ENCODE data around the gene FAM170B. TPM values are rescaled to one million over a fixed set of nuclear protein-coding genes. Genes with fewer than 3 reads are reported as not detected.
A peak's percentile ranks its signal among the peaks of the same experiment; 100 is the strongest.

Gene FAM170B
- total RNA-seq, 1 experiment from 2014 or later: not detected

DNA sequence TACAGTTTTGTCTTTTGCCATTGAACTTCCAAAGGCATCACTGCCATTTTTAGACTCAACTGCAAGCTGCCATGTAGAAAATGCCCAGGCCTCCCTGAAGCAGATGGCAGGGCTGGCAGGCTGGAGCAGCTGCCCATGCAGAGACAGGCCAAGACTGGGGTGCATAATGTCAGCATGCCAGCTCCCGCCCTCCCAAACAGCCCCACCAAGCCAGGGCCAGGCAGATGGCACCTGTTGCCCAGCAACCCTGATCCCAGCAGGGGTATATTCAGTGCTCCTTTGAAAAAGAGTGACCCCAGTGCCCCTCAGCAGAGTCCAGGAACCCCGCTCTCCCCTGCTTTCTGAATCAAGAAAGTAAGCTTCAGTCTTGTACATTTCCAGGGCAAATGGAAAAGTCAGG is 51.1 kb downstream of the FAM170B start:
- Histone ChIP-seq H3K79me2 (ENCODE audit: low read length) (no peaks in the 10 kb centered on the region), H3K36me3 (ENCODE audit: low read depth, low read length) (no peaks in the 10 kb centered on the region), H3K27ac (ENCODE audit: low read length) (no peak overlapping the region), H3K4me1 (ENCODE audit: insufficient read depth, low read length) (no peaks in the 10 kb centered on the region), H3K4me3 (ENCODE audit: low read length) (no peak overlapping the region), H4K20me1 (ENCODE audit: low read length) (no peaks in the 10 kb centered on the region), H3K9me3 (ENCODE audit: low read length) (0 out of 2 replicates have a peak, but pooled peaks cover 2% of the 10 kb centered on the region), H3K9ac (ENCODE audit: low read length) (no peak overlapping the region), H3K27me3 (ENCODE audit: low read length) (peaks cover 92% of the 10 kb centered on the region), H3K9me2 (replicated peaks; ENCODE audit: low read length) (no peaks in the 10 kb centered on the region), H3K4me2 (ENCODE audit: low read length) (no peak overlapping the region), H2AFZ (ENCODE audit: low read length) (no peak overlapping the region), H3F3A (ENCODE audit: low read length, unreplicated experiment) (no peaks in the 10 kb centered on the region)
- TF ChIP-seq, protein P1, sequence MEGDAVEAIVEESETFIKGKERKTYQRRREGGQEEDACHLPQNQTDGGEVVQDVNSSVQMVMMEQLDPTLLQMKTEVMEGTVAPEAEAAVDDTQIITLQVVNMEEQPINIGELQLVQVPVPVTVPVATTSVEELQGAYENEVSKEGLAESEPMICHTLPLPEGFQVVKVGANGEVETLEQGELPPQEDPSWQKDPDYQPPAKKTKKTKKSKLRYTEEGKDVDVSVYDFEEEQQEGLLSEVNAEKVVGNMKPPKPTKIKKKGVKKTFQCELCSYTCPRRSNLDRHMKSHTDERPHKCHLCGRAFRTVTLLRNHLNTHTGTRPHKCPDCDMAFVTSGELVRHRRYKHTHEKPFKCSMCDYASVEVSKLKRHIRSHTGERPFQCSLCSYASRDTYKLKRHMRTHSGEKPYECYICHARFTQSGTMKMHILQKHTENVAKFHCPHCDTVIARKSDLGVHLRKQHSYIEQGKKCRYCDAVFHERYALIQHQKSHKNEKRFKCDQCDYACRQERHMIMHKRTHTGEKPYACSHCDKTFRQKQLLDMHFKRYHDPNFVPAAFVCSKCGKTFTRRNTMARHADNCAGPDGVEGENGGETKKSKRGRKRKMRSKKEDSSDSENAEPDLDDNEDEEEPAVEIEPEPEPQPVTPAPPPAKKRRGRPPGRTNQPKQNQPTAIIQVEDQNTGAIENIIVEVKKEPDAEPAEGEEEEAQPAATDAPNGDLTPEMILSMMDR (conservative IDR thresholded peaks at IDR 0.05; ENCODE audit: low read depth, low read length): no peak
- TF ChIP-seq EZH2 (IDR thresholded peaks at IDR 0.05; ENCODE audit: low read length, unreplicated experiment): no peak
- no peak; the same call in 1 of the 2 replicates for TF ChIP-seq EZH2phosphoT487 (IDR thresholded peaks at IDR 0.05; ENCODE audit: borderline replicate concordance, low read length)
- ChIA-PET POLR2A (ENCODE audit: unreplicated experiment) (no interaction called here), CTCF (no interaction called here)
- no TSS peak for BruUV-seq (replicated peaks)
- no peak for ATAC-seq
- intact Hi-C loops (cut with micrococcal nuclease): no loop called here
- no peak for DNase-seq

DNA sequence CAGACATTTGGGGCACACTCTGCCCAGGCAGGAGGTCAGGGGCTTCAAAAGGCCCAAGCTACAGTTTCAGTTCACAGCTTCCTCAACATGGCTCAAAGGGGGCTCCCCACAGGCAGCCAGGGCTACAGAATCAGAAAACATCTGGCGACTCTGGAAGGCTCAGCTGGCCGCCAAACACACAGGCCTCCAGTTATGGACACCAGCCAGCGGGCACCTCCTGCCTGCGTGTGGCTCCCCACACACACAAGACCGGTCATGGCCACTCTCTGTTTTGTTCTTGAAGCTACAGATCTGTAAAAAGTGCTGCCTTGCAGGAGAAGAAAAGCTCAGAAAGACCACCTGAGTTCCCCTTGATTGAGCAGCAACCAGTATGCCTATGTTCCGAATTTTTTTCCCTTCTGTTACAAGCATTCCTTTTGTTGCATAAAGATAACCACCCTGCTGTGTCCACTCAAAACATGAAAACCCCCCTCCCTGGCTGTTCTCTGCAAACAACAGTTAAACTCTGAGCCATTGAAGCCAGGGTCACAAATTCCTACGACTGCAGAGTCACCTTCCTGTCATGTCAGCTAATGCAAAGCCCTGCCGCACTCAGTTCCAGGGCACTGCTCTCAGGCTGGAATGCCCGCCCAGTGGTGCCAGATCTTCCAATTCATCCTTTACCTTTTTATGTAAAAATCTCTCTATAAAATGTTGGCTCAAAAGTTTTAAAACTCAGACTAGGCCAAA is 52.1 kb downstream of the FAM170B start:
- Histone ChIP-seq H3K79me2 (ENCODE audit: low read length) (no peaks in the 10 kb centered on the region), H3K9ac (ENCODE audit: low read length) (no peak overlapping the region), H3K9me3 (ENCODE audit: low read length) (no peaks in the 10 kb centered on the region), H4K20me1 (ENCODE audit: low read length) (no peaks in the 10 kb centered on the region), H3K4me2 (ENCODE audit: low read length) (no peak overlapping the region), H3K27me3 (ENCODE audit: low read length) (peaks cover 94% of the 10 kb centered on the region), H3K27ac (ENCODE audit: low read length) (no peak overlapping the region), H3K4me1 (ENCODE audit: insufficient read depth, low read length) (no peaks in the 10 kb centered on the region), H3K4me3 (ENCODE audit: low read length) (no peak overlapping the region), H3F3A (ENCODE audit: low read length, unreplicated experiment) (no peaks in the 10 kb centered on the region), H3K9me2 (replicated peaks; ENCODE audit: low read length) (no peaks in the 10 kb centered on the region), H3K36me3 (ENCODE audit: low read depth, low read length) (no peaks in the 10 kb centered on the region), H2AFZ (ENCODE audit: low read length) (no peak overlapping the region)
- DNase-seq (no peak), ATAC-seq (no peak)
- intact Hi-C loops (cut with micrococcal nuclease): no loop called here
- peak; percentile 26 for TF ChIP-seq EZH2 (IDR thresholded peaks at IDR 0.05; ENCODE audit: low read length, unreplicated experiment)
- no peak for TF ChIP-seq EZH2phosphoT487 (IDR thresholded peaks at IDR 0.05; ENCODE audit: borderline replicate concordance, low read length)
- TF ChIP-seq, protein P1 (conservative IDR thresholded peaks at IDR 0.05; ENCODE audit: low read depth, low read length): no peak
- ChIA-PET POLR2A (ENCODE audit: unreplicated experiment) (no interaction called here), CTCF (no interaction called here)
- BruUV-seq (replicated peaks): no TSS peak

Other genes with a start within 250 kb of the FAM170B start
- gene LRRC18, start 194.2 kb downstream of the FAM170B start, total RNA-seq (2014; rRNA removed): not detected in 2 replicates
- gene VSTM4, start 18.5 kb downstream of the FAM170B start, total RNA-seq (2014; rRNA removed): not detected in 2 replicates
- gene TMEM273, start 54.4 kb upstream of the FAM170B start, total RNA-seq (2014; rRNA removed): not detected in 2 replicates
- not detected in 2 replicates for gene C10orf71, start 165.1 kb upstream of the FAM170B start, total RNA-seq (2014; rRNA removed)

Data from PC-3 (cell line).